ENCODE results near the gene CORO2B.

- no peak for TF ChIP-seq EP300 (IDR thresholded peaks at IDR 0.05)
- TF ChIP-seq, protein P1, sequence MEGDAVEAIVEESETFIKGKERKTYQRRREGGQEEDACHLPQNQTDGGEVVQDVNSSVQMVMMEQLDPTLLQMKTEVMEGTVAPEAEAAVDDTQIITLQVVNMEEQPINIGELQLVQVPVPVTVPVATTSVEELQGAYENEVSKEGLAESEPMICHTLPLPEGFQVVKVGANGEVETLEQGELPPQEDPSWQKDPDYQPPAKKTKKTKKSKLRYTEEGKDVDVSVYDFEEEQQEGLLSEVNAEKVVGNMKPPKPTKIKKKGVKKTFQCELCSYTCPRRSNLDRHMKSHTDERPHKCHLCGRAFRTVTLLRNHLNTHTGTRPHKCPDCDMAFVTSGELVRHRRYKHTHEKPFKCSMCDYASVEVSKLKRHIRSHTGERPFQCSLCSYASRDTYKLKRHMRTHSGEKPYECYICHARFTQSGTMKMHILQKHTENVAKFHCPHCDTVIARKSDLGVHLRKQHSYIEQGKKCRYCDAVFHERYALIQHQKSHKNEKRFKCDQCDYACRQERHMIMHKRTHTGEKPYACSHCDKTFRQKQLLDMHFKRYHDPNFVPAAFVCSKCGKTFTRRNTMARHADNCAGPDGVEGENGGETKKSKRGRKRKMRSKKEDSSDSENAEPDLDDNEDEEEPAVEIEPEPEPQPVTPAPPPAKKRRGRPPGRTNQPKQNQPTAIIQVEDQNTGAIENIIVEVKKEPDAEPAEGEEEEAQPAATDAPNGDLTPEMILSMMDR (IDR thresholded peaks at IDR 0.05) = no peak
- TF ChIP-seq POLR2A (IDR thresholded peaks at IDR 0.05) = no peak
- TF ChIP-seq POLR2AphosphoS5 (IDR thresholded peaks at IDR 0.05) = no peak
These were observed 9.1 kb downstream of the CORO2B start for GRCh38 chr15:68587769-68588385.
